IMR-90 (cell line): ENCODE measurements around the gene IKBKE. TPM values are rescaled to one million over a fixed set of nuclear protein-coding genes. Genes with fewer than 3 reads are reported as not detected.
A peak's percentile ranks its signal among the peaks of the same experiment; 100 is the strongest.

ENCODE experiments used
- ATAC-seq: fragments of 200-7000 bp; cut with Tn5 transposase; 2 replicates; pipeline ENCODE4 v1.9.1; 2020; ENCODE audit warnings: low read depth, mild to moderate bottlenecking, moderate library complexity
- BruUV-seq: library from RNA; stranded (reverse); fragments of 400-500 nt; replicated peaks from 2 replicates; lab custom pipeline; 2021; lab: Mats Ljungman, UMichigan
- CTCF ChIA-PET: fragments of 300-600 bp; formaldehyde crosslinking; extraction: SDS; loops from one replicate; lab custom pipeline; 2021; ENCODE audit warnings: antibody characterized with exemption; lab: Yijun Ruan, JAX
- POLR2A ChIA-PET: fragments of 300-600 bp; sonication (Branson Sonifier 250); formaldehyde crosslinking; loops from one replicate; lab custom pipeline; 2022; ENCODE audit warnings: antibody characterized with exemption; ENCODE audit not compliant: unreplicated experiment; lab: Charles Lee
- DNase-seq: peaks from one replicate; pipeline ENCODE4 v3.0.0; 2013
- H2AFZ ChIP-seq: replicated peaks from 2 replicates; pipeline ENCODE3; 2013; ENCODE audit warnings: low read length, mild to moderate bottlenecking; ENCODE audit not compliant: poor library complexity
- H2AK5ac ChIP-seq: 2 replicates; pipeline ENCODE4 v1.6.1; 2013; ENCODE audit warnings: low read depth, low read length, inconsistent platforms
- H2AK9ac ChIP-seq: replicated peaks from 2 replicates; pipeline ENCODE3; 2013; ENCODE audit warnings: mild to moderate bottlenecking, low read depth, low read length, moderate library complexity; ENCODE audit not compliant: poor library complexity
- H2BK120ac ChIP-seq: 2 replicates; pipeline ENCODE4 v1.6.1; 2013; ENCODE audit warnings: low read depth, low read length, inconsistent platforms
- H2BK15ac ChIP-seq: 3 replicates; pipeline ENCODE4 v1.6.1; 2013; ENCODE audit warnings: low read depth, low read length, inconsistent platforms
- H2BK20ac ChIP-seq: 2 replicates; pipeline ENCODE4 v1.6.1; 2013; ENCODE audit warnings: low read depth, mild to moderate bottlenecking, inconsistent platforms, low read length, moderate library complexity
- H2BK5ac ChIP-seq: 2 replicates; pipeline ENCODE4 v1.6.1; 2013; ENCODE audit warnings: mild to moderate bottlenecking, low read depth, low read length, inconsistent platforms; ENCODE audit not compliant: poor library complexity, severe bottlenecking
- H3K14ac ChIP-seq: replicated peaks from 2 replicates; pipeline ENCODE4 v1.6.1; 2013; ENCODE audit warnings: low read depth, low read length, inconsistent platforms
- H3K18ac ChIP-seq: 2 replicates; pipeline ENCODE4 v1.6.1; 2013; ENCODE audit warnings: low read depth, low read length, control low read depth
- H3K23ac ChIP-seq: 2 replicates; pipeline ENCODE4 v1.6.1; 2013; ENCODE audit warnings: low read depth, low read length, inconsistent platforms
- H3K27ac ChIP-seq: 2 replicates; pipeline ENCODE4 v1.5.1; 2013; ENCODE audit warnings: mild to moderate bottlenecking, control low read depth, low read length; ENCODE audit not compliant: insufficient read depth
- H3K27me3 ChIP-seq: 2 replicates; pipeline ENCODE4 v1.6.1; 2013; ENCODE audit warnings: low read length; ENCODE audit not compliant: control insufficient read depth, insufficient read depth
- H3K36me3 ChIP-seq: 2 replicates; pipeline ENCODE4 v1.6.1; 2013; ENCODE audit warnings: low read length, mixed read lengths; ENCODE audit not compliant: control insufficient read depth, insufficient read depth
- H3K4ac ChIP-seq: 2 replicates; pipeline ENCODE4 v1.6.1; 2013; ENCODE audit warnings: low read depth, low read length, inconsistent platforms
- H3K4me1 ChIP-seq: 2 replicates; pipeline ENCODE4 v1.6.1; 2013; ENCODE audit warnings: low read length, mixed read lengths; ENCODE audit not compliant: control insufficient read depth, insufficient read depth
- H3K4me2 ChIP-seq: 2 replicates; pipeline ENCODE4 v1.6.1; 2013; ENCODE audit warnings: low read depth, mild to moderate bottlenecking, control low read depth, low read length, moderate library complexity
- H3K4me3 ChIP-seq: 2 replicates; pipeline ENCODE4 v1.5.1; 2013; ENCODE audit warnings: low read depth, mild to moderate bottlenecking, control low read depth, low read length, moderate library complexity; ENCODE audit not compliant: insufficient read depth
- H3K56ac ChIP-seq: 2 replicates; pipeline ENCODE4 v1.6.1; 2013; ENCODE audit warnings: low read length, inconsistent platforms; ENCODE audit not compliant: insufficient read depth; ENCODE audit errors: extremely low read depth
- H3K79me1 ChIP-seq, 2 experiments: 2 replicates each; pipeline ENCODE4 v1.6.1; 2013; ENCODE audit warnings: low read length in 2 of 2, inconsistent platforms in 1 of 2, low read depth in 1 of 2
- H3K9ac ChIP-seq: 2 replicates; pipeline ENCODE4 v1.6.1; 2013; ENCODE audit warnings: low read depth, low read length, control low read depth
- H3K9me1 ChIP-seq: 2 replicates; pipeline ENCODE4 v1.6.1; 2013; ENCODE audit warnings: low read length, inconsistent platforms; ENCODE audit not compliant: insufficient read depth
- H3K9me3 ChIP-seq: 2 replicates; pipeline ENCODE4 v1.6.1; 2013; ENCODE audit warnings: low read length; ENCODE audit not compliant: control insufficient read depth, insufficient read depth
- H4K20me1 ChIP-seq: 2 replicates; pipeline ENCODE4 v1.6.1; 2013; ENCODE audit warnings: low read length, inconsistent platforms; ENCODE audit not compliant: insufficient read depth
- H4K5ac ChIP-seq: 2 replicates; pipeline ENCODE4 v1.6.1; 2013; ENCODE audit warnings: mild to moderate bottlenecking, low read depth, low read length, control low read depth
- H4K8ac ChIP-seq, 2 experiments: 2 replicates each; pipeline ENCODE4 v1.6.1; 2013; ENCODE audit warnings: low read depth in 2 of 2, low read length in 2 of 2, control low read depth in 1 of 2, inconsistent platforms in 1 of 2
- H4K91ac ChIP-seq: 2 replicates; pipeline ENCODE4 v1.6.1; 2013; ENCODE audit warnings: low read depth, low read length, inconsistent platforms; ENCODE audit not compliant: insufficient read depth
- BHLHE40 ChIP-seq: fragments of 150-350 bp; IDR thresholded peaks from 2 replicates; pipeline ENCODE4 v1.6.1; 2016; ENCODE audit warnings: mild to moderate bottlenecking, low read depth, low read length
- CEBPB ChIP-seq: IDR thresholded peaks from 2 replicates; pipeline ENCODE4 v1.6.1; 2012; ENCODE audit warnings: low read depth, low read length, improper control_type of control experiment
- CHD1 ChIP-seq: IDR thresholded peaks from 2 replicates; pipeline ENCODE4 v1.6.1; 2012; ENCODE audit warnings: low read depth, low read length, improper control_type of control experiment
- FOS ChIP-seq: fragments of 150-350 bp; IDR thresholded peaks from 2 replicates; pipeline ENCODE4 v1.6.1; 2016; ENCODE audit warnings: low read depth, low read length
- MAZ ChIP-seq: IDR thresholded peaks from 2 replicates; pipeline ENCODE4 v1.6.1; 2012; ENCODE audit warnings: low read depth, mild to moderate bottlenecking, low read length, improper control_type of control experiment, moderate library complexity, borderline replicate concordance
- MXI1 ChIP-seq: IDR thresholded peaks from 2 replicates; pipeline ENCODE4 v1.6.1; 2012; ENCODE audit warnings: low read depth, mild to moderate bottlenecking, low read length, moderate library complexity, borderline replicate concordance
- SMC3 ChIP-seq: fragments of 150-350 bp; IDR thresholded peaks from 2 replicates; pipeline ENCODE4 v1.6.1; 2016; ENCODE audit warnings: low read depth, mild to moderate bottlenecking, antibody characterized with exemption, low read length, moderate library complexity
- WGBS, 2 experiments: methylation state at CpG; one replicate each; pipeline versions ENCODE4 v1.1.5 to v1.1.7; 2013; ENCODE audit warnings: missing lambda C conversion rate in 2 of 2; ENCODE audit not compliant: insufficient read length in 1 of 2; ENCODE audit errors: extremely low coverage in 2 of 2; 5-methylcytosine and 5-hydroxymethylcytosine counted together
- dilution Hi-C: fragments of 300-500 bp; cut with HindIII; formaldehyde crosslinking; loops from one replicate; pipeline ENCODE4 v1.14.3; 2018; ENCODE audit warnings: low sequenced_read_pairs; ENCODE audit not compliant: unreplicated experiment
- in situ Hi-C: fragments of 300-500 bp; cut with MboI; formaldehyde crosslinking; loops from 3 replicates; pipeline ENCODE4 v1.14.3; 2019; ENCODE audit warnings: low sequenced_read_pairs, inconsistent platforms, mixed read lengths
- intact Hi-C: fragments of 100-400 bp; cut with micrococcal nuclease; formaldehyde crosslinking; loops from 2 replicates; pipeline ENCODE4 v1.10.0; 2022
- polyA plus RNA-seq, 3 experiments: library from polyadenylated mRNA; depleted of rRNA; stranded (reverse); fragments of >200 nt; gene quantifications; 2 replicates each; pipeline ENCODE4 v1.2.3, GENCODE V29; 2012; ENCODE audit warnings: low replicate concordance in 1 of 3
- total RNA-seq: library from RNA; depleted of rRNA; stranded (reverse); fragments of >200 nt; gene quantifications from 2 replicates; pipeline ENCODE4 v1.2.3, GENCODE V29; 2012
- TF ChIP-seq, protein P1 (sequence below): fragments of 150-350 bp; IDR thresholded peaks from 2 replicates; pipeline ENCODE4 v1.6.1; 2017; ENCODE audit warnings: mild to moderate bottlenecking, antibody characterized with exemption, low read length, low read depth

The IKBKE gene
- total and polyA plus RNA-seq, 2 of the 4 experiments (the other 2 are of a cell fraction), result 20.3 to 24.0 TPM

- DNase-seq (peak; percentile 90), ATAC-seq (peak; percentile 69)
- peak overlapping the region; percentile 72 for H3K4me3 ChIP-seq
- H2BK5ac ChIP-seq, result peak overlapping the region; percentile 90
- H3K4me2 ChIP-seq, result peak overlapping the region; percentile 84
- H3K79me1 ChIP-seq, result peaks cover 19 to 28% of the 10 kb centered on the region in 2 experiments
- intact Hi-C loops, result loop anchor here (10.0 kb wide), 1 partner anchor 514 kb away; no protein-coding TSS in a partner anchor
- no CpG with 5 or more reads among the region's 18 CpGs for WGBS, 2 experiments
- H2AK9ac ChIP-seq, result peak overlapping the region; percentile 94
- H3K9me1 ChIP-seq, result peaks cover 8% of the 10 kb centered on the region
- H2BK15ac ChIP-seq, result peak overlapping the region; percentile 48; the same call in 1 of the 3 replicates
- in situ Hi-C loops, result no loop called here
- H3K4ac ChIP-seq, result peak overlapping the region; percentile 93
- peak overlapping the region; percentile 62 to 91 for H4K8ac ChIP-seq
- H2AK5ac ChIP-seq, result peak overlapping the region; percentile 33
- peak overlapping the region; percentile 64 for H3K18ac ChIP-seq
- peaks cover 12% of the 10 kb centered on the region; the same call in 1 of the 2 replicates for H3K36me3 ChIP-seq
- TF ChIP-seq CHD1, result no peak
- TF ChIP-seq FOS, result 0 out of 2 replicates have a peak, but pooled peaks have one; percentile 29
- TF ChIP-seq SMC3, result no peak
- peak; percentile 48; the same call in 1 of the 2 replicates for TF ChIP-seq BHLHE40
- peak; percentile 79 for TF ChIP-seq MAZ
- peak; percentile 30; the same call in 1 of the 2 replicates for TF ChIP-seq CEBPB
- peak; percentile 62; the same call in 1 of the 2 replicates for TF ChIP-seq MXI1
- TF ChIP-seq, protein P1, sequence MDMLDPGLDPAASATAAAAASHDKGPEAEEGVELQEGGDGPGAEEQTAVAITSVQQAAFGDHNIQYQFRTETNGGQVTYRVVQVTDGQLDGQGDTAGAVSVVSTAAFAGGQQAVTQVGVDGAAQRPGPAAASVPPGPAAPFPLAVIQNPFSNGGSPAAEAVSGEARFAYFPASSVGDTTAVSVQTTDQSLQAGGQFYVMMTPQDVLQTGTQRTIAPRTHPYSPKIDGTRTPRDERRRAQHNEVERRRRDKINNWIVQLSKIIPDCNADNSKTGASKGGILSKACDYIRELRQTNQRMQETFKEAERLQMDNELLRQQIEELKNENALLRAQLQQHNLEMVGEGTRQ, result no peak
- ChIA-PET CTCF (interaction anchor here (0.9 to 2.0 kb wide), 5 partner anchors 8 to 40 kb away, joined by 3 to 10 read pairs (median 5); no protein-coding TSS in a partner anchor), POLR2A (no interaction called here)
- H2BK20ac ChIP-seq, result peak overlapping the region; percentile 53; the same call in 1 of the 2 replicates
- peak overlapping the region; percentile 87 for H3K27ac ChIP-seq
- H2BK120ac ChIP-seq, result peak overlapping the region; percentile 66
- H3K23ac ChIP-seq, result peak overlapping the region; percentile 47
- H3K9ac ChIP-seq, result peak overlapping the region; percentile 84
- peak overlapping the region; percentile 10 for H4K5ac ChIP-seq
- dilution Hi-C loops, result no loop called here
- H2AFZ ChIP-seq, result peak overlapping the region; percentile 87
- H4K91ac ChIP-seq, result peak overlapping the region; percentile 85
- no TSS peak for BruUV-seq
- H3K4me1 ChIP-seq, result peaks cover 22% of the 10 kb centered on the region
- no peaks in the 10 kb centered on the region for H3K9me3 ChIP-seq
- H4K20me1 ChIP-seq, result no peaks in the 10 kb centered on the region
- peak overlapping the region; percentile 82 for H3K56ac ChIP-seq
- H3K14ac ChIP-seq, result peak overlapping the region; percentile 75
- H3K27me3 ChIP-seq, result no peaks in the 10 kb centered on the region
Observed at GRCh38 chr1:206470692-206471414, 577 bp downstream of the IKBKE start.
